IPS-15b (cell line): ENCODE measurements around the gene TMEM269.
"Not testable (repeated sequence)": the region's sequence is repeated elsewhere in the genome, so short reads cannot be mapped to it uniquely, and the experiment has no call there.

ENCODE experiments used
- H3K27me3 ChIP-seq: one replicate; pipeline ENCODE4 v1.6.1; 2013; ENCODE audit warnings: low read length; ENCODE audit not compliant: control insufficient read depth, insufficient read depth
- H3K36me3 ChIP-seq: one replicate; pipeline ENCODE4 v1.6.1; 2013; ENCODE audit warnings: low read length; ENCODE audit not compliant: control insufficient read depth, insufficient read depth
- H3K4me1 ChIP-seq: one replicate; pipeline ENCODE4 v1.6.1; 2013; ENCODE audit warnings: mild to moderate bottlenecking, low read length; ENCODE audit not compliant: control insufficient read depth, insufficient read depth
- H3K4me3 ChIP-seq: one replicate; pipeline ENCODE4 v1.5.1; 2013; ENCODE audit warnings: low read depth, low read length
- H3K9ac ChIP-seq: one replicate; pipeline ENCODE4 v1.6.1; 2013; ENCODE audit warnings: low read depth, mild to moderate bottlenecking, low read length
- H3K9me3 ChIP-seq: one replicate; pipeline ENCODE4 v1.6.1; 2013; ENCODE audit warnings: mild to moderate bottlenecking, low read length; ENCODE audit not compliant: control insufficient read depth, insufficient read depth

Gene TMEM269

DNA sequence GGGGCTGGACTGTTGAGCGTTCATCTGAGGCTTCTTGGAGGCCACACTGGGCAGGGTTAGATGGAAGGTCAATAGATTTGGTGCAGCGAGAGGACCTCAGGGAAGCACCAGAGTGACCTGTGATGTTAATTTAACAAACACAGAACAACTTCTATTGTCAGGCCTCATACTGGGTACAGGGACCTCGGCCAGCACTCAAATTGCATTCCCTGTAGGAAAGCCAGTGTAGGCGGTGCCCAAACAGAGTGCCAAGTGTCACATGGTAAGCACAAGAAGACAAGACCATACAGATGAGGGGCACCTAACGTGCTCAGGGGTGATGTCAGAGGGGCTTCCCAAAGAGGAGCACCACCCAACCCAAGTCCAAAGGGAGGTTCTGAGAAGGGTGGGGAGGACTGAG, 1.3 kb downstream of the TMEM269 start:
- no peaks in the 10 kb centered on the region for H3K27me3 ChIP-seq
- H3K4me3 ChIP-seq = no peak overlapping the region
- H3K9me3 ChIP-seq = no peaks in the 10 kb centered on the region
- H3K9ac ChIP-seq = no peak overlapping the region
- H3K4me1 ChIP-seq = no peaks in the 10 kb centered on the region
- H3K36me3 ChIP-seq = no peaks in the 10 kb centered on the region

DNA sequence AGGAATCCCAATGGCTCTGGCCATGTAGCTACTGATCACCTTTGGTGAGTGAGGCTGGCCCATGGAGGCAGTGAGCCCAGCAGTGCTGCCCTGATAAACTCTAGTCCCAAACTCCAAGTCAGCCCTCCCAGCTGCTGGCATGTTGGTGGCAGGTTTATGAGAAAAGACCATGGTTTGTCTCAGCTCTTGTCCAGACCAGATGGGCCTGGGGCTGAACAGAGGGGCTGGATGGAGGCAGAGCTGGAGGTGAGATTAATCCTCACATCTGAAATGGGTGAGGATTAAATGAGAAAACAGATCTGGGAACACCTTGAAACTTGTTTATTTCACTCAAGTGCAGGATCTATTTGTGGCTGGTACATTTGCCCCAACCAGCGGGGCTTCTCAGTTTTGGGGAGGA, 3.2 kb downstream of the TMEM269 start:
- no peak overlapping the region for H3K4me3 ChIP-seq
- H3K9me3 ChIP-seq = no peaks in the 10 kb centered on the region
- no peaks in the 10 kb centered on the region for H3K27me3 ChIP-seq
- H3K4me1 ChIP-seq = no peaks in the 10 kb centered on the region
- no peaks in the 10 kb centered on the region for H3K36me3 ChIP-seq
- no peak overlapping the region for H3K9ac ChIP-seq

DNA sequence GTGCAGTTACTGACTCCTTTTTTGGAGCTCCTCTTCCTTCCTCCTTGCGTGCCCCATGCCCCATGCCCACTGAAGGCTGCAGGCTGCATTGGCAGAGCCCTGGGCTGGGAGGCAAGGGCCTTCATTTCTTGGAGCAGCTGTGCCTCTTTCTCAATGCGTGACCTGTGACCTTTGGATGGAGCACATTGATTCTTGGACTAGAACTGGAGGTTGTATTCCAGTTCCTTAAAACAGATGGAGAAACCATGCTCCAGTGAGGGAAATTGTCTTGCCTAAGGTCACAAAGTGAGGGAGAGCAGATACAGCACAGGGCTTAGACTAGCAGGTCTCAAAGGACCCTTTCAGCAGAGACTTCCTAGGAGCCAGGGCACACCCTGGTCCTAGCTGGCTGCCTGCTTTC, 9.0 kb downstream of the TMEM269 start:
- no peaks in the 10 kb centered on the region for H3K36me3 ChIP-seq
- H3K9ac ChIP-seq = no peak overlapping the region

DNA sequence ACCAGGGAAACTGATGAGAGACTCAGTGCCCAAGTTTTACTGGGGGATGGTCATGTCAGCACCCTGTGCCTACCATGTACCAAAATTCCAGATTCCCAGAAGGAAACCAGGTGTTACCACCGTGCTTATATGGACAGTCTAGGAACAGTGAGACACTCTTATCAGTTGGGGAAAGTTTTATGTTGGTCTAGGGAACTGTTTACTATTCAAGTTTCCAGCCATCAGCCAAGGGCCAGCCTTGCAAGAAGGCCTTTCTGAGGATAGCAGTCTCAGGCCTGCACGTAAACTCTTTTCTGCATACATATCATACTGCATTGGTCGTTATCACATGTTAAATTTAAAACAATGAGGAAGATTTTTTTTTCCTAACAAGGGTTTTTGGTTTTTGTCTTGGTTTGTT, 12.6 kb downstream of the TMEM269 start:
- Histone ChIP-seq H3K4me3 (no peak overlapping the region), H3K4me1 (no peaks in the 10 kb centered on the region), H3K9me3 (no peaks in the 10 kb centered on the region), H3K36me3 (no peaks in the 10 kb centered on the region), H3K9ac (no peak overlapping the region), H3K27me3 (no peaks in the 10 kb centered on the region)

More for the DNA sequence above, 9.0 kb downstream of the TMEM269 start:
- no peaks in the 10 kb centered on the region for H3K4me1 ChIP-seq
- H3K9me3 ChIP-seq = no peaks in the 10 kb centered on the region
- H3K27me3 ChIP-seq = no peaks in the 10 kb centered on the region
- no peak overlapping the region for H3K4me3 ChIP-seq

DNA sequence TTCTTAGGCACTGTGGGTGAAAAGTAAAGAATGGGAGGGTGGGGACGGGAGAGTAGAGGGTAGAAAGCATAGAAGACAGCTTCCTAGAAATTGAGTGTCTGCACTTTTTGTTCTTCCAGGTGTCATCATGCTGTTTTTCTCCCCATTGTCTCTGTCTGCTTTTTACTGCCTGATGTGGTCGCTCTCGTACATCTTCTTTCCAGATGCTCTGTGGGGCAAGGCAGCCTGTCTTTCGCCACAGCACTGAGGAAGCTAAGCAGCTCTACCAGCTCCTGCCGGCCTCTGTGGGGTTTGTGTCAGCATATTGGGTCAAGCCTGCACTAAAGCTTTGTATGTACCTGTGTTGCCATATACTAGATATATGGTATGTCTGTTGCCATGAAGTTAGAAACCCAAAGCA, 13.2 kb downstream of the TMEM269 start:
- Histone ChIP-seq H3K27me3 (no peaks in the 10 kb centered on the region), H3K9ac (no peak overlapping the region), H3K9me3 (no peaks in the 10 kb centered on the region), H3K4me3 (no peak overlapping the region), H3K36me3 (no peaks in the 10 kb centered on the region), H3K4me1 (no peaks in the 10 kb centered on the region)

DNA sequence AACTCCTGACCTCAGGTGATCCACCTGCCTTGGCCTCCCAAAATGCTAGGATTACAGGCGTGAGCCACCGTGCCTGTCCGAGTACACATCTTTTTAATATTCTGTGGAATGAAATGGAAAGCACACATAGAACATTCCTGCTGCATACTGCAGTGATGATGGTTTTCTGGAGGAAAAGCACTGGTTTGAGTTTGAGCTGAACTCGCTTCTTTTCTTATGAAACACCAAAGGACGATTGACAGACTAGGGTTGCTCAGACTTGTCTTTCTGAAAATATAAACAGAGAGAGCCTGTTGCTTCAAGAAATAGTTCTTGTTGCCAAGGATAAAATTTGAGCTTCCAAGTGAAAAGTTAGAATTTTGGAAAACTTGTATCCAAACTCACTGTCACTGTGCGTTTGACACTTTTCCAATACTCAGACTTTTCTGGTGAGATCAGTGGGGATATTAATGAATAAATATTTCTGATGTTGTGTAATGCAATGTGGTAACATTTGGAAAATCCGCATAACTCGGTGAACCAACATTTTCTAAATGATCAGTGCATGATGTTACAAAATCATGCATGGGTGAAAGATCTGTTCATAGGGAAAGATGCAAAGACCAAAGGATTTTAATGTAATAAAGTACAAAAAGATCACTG, 17.2 kb downstream of the TMEM269 start:
- no peak overlapping the region for H3K4me3 ChIP-seq
- H3K9ac ChIP-seq = no peak overlapping the region
- H3K36me3 ChIP-seq = no peaks in the 10 kb centered on the region

DNA sequence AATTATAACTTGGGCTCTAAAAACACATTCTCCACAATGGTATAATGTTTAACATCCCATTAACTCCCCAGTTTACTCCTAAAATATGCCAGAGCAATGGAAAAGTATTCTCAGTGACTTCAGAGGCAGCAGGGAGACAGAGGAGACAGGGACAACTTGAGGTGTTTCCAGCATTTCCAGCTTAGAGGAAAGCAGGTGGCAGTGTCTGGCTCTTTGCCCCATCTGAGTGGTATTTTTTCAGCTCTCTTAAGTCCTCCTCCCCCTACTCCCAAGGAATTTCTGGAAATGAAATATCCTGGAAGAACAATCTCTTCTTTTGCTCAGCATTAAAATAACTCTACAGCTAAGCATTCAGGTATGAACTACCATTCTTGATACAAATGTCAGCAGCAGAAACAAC, 21.4 kb downstream of the TMEM269 start:
- no peaks in the 10 kb centered on the region for H3K4me1 ChIP-seq

More for the DNA sequence above, 17.2 kb downstream of the TMEM269 start:
- Histone ChIP-seq H3K27me3 (no peaks in the 10 kb centered on the region), H3K4me1 (no peaks in the 10 kb centered on the region), H3K9me3 (no peaks in the 10 kb centered on the region)

DNA sequence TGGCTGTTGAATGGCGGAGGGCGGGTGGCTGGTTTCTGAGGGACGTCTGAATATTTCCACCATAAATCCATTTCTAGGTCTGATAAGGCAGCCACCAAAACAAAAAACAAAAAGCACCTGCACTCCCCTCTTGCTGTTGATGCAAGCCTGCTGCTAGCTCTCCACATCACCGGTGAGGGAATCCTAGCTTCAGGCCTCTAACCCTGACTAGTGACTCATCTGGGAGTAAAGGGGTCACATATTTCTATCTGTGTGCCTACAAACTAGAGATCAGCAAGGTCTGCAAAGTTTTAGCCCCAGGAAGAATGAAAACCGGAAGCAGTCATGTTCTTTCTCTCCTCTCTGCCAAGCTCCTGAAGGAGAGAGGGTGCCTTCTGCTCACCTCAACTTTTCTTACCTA, 21.8 kb downstream of the TMEM269 start:
- Histone ChIP-seq H3K27me3 (no peaks in the 10 kb centered on the region), H3K4me3 (no peak overlapping the region), H3K36me3 (no peaks in the 10 kb centered on the region), H3K4me1 (no peaks in the 10 kb centered on the region), H3K9ac (no peak overlapping the region), H3K9me3 (no peaks in the 10 kb centered on the region)

More for the DNA sequence above, 21.4 kb downstream of the TMEM269 start:
- Histone ChIP-seq H3K9me3 (no peaks in the 10 kb centered on the region), H3K36me3 (no peaks in the 10 kb centered on the region), H3K4me3 (no peak overlapping the region), H3K27me3 (no peaks in the 10 kb centered on the region), H3K9ac (no peak overlapping the region)

DNA sequence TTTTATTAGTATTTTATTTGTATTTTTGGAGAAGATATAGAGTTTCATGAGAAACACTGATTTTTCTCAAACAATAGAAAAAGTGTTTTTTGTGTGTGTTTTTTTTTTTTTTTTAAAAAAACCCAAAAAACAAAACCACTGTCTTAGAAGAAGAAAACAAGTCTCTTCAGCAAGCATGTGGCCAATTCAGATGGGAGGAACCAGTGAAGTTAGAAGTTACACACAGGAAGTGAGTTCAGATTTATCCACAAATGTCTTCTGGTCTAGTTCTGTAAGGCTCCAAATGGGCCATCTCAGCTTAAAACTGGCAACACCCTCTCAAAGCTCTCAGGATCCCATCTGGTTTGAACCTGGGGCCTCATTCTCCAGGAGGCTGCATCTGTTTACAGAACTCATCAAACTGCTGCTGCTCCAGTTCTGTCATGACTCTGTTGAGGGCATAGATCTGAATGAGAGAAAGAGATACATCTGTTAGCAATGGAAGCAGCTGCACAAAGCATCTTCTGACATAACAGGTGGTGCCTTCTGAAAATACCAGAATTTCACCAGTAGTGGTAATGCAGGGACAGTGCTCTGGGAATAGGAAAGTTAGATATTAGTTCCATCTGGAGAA, 22.4 kb downstream of the TMEM269 start:
- no peaks in the 10 kb centered on the region for H3K4me1 ChIP-seq
- no peak overlapping the region for H3K9ac ChIP-seq
- H3K9me3 ChIP-seq = no peaks in the 10 kb centered on the region
- no peak overlapping the region for H3K4me3 ChIP-seq
- no peaks in the 10 kb centered on the region for H3K36me3 ChIP-seq
- no peaks in the 10 kb centered on the region for H3K27me3 ChIP-seq

DNA sequence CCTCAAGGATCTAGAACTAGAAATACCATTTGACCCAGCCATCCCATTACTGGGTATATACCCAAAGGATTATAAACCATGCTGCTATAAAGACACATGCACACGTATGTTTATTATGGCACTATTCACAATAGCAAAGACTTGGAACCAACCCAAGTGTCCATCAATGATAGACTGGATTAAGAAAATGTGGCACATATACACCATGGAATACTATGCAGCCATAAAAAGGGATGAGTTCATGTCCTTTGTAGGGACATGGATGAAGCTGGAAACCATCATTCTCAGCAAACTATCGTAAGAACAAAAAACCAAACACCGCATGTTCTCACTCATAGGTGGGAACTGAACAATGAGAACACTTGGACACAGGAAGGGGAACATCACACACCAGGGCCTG, 30.0 kb downstream of the TMEM269 start:
- not testable (repeated sequence) for H3K27me3 ChIP-seq, H3K4me1 ChIP-seq, H3K4me3 ChIP-seq, H3K9me3 ChIP-seq, H3K36me3 ChIP-seq, H3K9ac ChIP-seq

DNA sequence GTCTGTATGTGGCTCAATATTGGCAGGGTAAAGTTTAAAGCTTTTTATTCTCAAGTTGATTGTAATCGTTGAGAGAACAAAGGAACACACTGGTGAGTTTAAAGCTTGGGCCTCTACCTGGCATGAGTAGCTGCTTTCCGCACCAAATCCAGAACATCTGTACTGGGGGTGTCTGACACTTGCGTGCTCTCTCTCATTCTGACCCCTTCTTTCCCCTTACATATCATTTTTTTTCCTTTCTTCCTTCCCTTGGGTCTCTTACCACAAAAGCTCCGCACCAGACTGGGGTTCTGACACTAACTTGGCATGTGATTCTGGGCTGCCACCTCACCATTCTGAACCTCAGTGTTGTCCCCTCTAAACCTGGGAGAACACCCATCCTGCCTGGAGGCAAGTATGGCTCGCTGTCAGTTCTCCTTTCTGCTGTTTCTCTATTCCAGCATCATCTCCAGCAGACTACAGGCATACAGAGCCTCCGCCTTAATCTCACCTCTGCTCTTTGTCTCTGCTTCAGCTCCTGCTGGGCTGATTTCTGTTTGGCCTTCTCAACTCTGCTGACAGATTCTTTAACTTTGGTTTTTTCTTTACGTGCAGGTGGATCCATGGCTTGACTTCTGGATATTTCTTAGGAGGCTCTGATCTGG, 31.3 kb downstream of the TMEM269 start:
- H3K9ac ChIP-seq = no peak overlapping the region
- peaks cover 3% of the 10 kb centered on the region for H3K4me1 ChIP-seq
- H3K36me3 ChIP-seq = no peaks in the 10 kb centered on the region
- no peaks in the 10 kb centered on the region for H3K9me3 ChIP-seq
- peak overlapping the region; percentile 90 for H3K4me3 ChIP-seq
- no peaks in the 10 kb centered on the region for H3K27me3 ChIP-seq
